Measurements from ENCODE around the gene MCAM. TPM values are rescaled to one million over a fixed set of nuclear protein-coding genes. Genes with fewer than 3 reads are reported as not detected.
A peak's percentile ranks its signal among the peaks of the same experiment; 100 is the strongest.

The MCAM gene
- total RNA-seq, result 1 to 10 TPM; 2.4 to 2.9 TPM

- peaks cover 21% of the 10 kb centered on the region for H3K27me3 Mint-ChIP-seq
- POLR2A ChIA-PET, result interaction anchor here (0.6 to 4.8 kb wide), 4 partner anchors 10 to 439 kb away, joined by 3 to 23 read pairs (median 4); partner anchors contain the start of gene CBL
- DNase-seq (no peak), ATAC-seq (ENCODE audit: low read depth) (no peak)
- H3K36me3 Mint-ChIP-seq, result no peaks in the 10 kb centered on the region
- H3K27ac Mint-ChIP-seq, result no peak within 1 kb of the TSS
- H3K4me3 Mint-ChIP-seq, result peak within 1 kb of the TSS; percentile 74
- peaks cover 16% of the 10 kb centered on the region for H3K4me1 Mint-ChIP-seq
- no peaks in the 10 kb centered on the region for H3K9me3 Mint-ChIP-seq
Measured at GRCh38 chr11:119316729-119317591, at the start of gene MCAM. Gene MCAM (minus strand): TSS chr11:119317130. CDS start chr11:119317101, 29 bp downstream.

GRCh38 chr11:119365071-119365591, 48.2 kb upstream of the MCAM start:
- H3K27me3 Mint-ChIP-seq, result peaks cover 51% of the 10 kb centered on the region
- no peaks in the 10 kb centered on the region for H3K9me3 Mint-ChIP-seq
- no peak for DNase-seq
- H3K4me1 Mint-ChIP-seq, result peaks cover 3% of the 10 kb centered on the region
- POLR2A ChIA-PET, result interaction anchor here (1.2 kb wide), 1 partner anchor 16 kb away, joined by 4 read pairs; the partner anchor contains the start of gene USP2
- H3K27ac Mint-ChIP-seq, result no peak overlapping the region
- no peak overlapping the region for H3K4me3 Mint-ChIP-seq
- no peak for ATAC-seq (ENCODE audit: low read depth)
- no peaks in the 10 kb centered on the region for H3K36me3 Mint-ChIP-seq

GRCh38 chr11:119363851-119364590, 47.1 kb upstream of the MCAM start:
- no peak overlapping the region for H3K27ac Mint-ChIP-seq
- DNase-seq (peak; percentile 80), ATAC-seq (ENCODE audit: low read depth) (peak; percentile 75)
- POLR2A ChIA-PET, result interaction anchor here (0.6 to 1.2 kb wide), 2 partner anchors 17 to 287 kb away, joined by 4 to 5 read pairs; partner anchors contain the start of gene USP2
- H3K36me3 Mint-ChIP-seq, result no peaks in the 10 kb centered on the region
- H3K27me3 Mint-ChIP-seq, result peaks cover 46% of the 10 kb centered on the region
- no peaks in the 10 kb centered on the region for H3K9me3 Mint-ChIP-seq
- H3K4me1 Mint-ChIP-seq, result peaks cover 8% of the 10 kb centered on the region
- H3K4me3 Mint-ChIP-seq, result peak overlapping the region; percentile 73

- Mint-ChIP-seq H3K4me1 (peaks cover 8% of the 10 kb centered on the region), H3K4me3 (no peak overlapping the region), H3K27ac (no peak overlapping the region), H3K27me3 (peaks cover 49% of the 10 kb centered on the region), H3K9me3 (no peaks in the 10 kb centered on the region), H3K36me3 (no peaks in the 10 kb centered on the region)
- POLR2A ChIA-PET, result interaction anchor here (0.6 to 0.8 kb wide), 2 partner anchors 15 to 286 kb away, joined by 3 to 5 read pairs; no protein-coding TSS in a partner anchor
- ATAC-seq (ENCODE audit: low read depth) (no peak), DNase-seq (no peak)
Measured at GRCh38 chr11:119363081-119363850, 46.3 kb upstream of the MCAM start.

- Mint-ChIP-seq H3K4me3 (no peak overlapping the region), H3K27ac (no peak overlapping the region), H3K36me3 (no peaks in the 10 kb centered on the region), H3K9me3 (no peaks in the 10 kb centered on the region), H3K4me1 (peaks cover 8% of the 10 kb centered on the region), H3K27me3 (peaks cover 50% of the 10 kb centered on the region)
- POLR2A ChIA-PET, result interaction anchor here (0.8 kb wide), 1 partner anchor 15 kb away, joined by 3 read pairs; no protein-coding TSS in a partner anchor
- DNase-seq (no peak), ATAC-seq (ENCODE audit: low read depth) (no peak)
Measured at GRCh38 chr11:119362741-119363080, 45.8 kb upstream of the MCAM start.

- no peaks in the 10 kb centered on the region for H3K36me3 Mint-ChIP-seq
- DNase-seq (no peak), ATAC-seq (ENCODE audit: low read depth) (no peak)
- no peak overlapping the region for H3K27ac Mint-ChIP-seq
- peaks cover 52% of the 10 kb centered on the region for H3K27me3 Mint-ChIP-seq
- no peaks in the 10 kb centered on the region for H3K9me3 Mint-ChIP-seq
- POLR2A ChIA-PET, result interaction anchor here (0.8 kb wide), 1 partner anchor 14 kb away, joined by 3 read pairs; no protein-coding TSS in a partner anchor
- H3K4me3 Mint-ChIP-seq, result no peak overlapping the region
- peaks cover 8% of the 10 kb centered on the region for H3K4me1 Mint-ChIP-seq
Measured at GRCh38 chr11:119361941-119362725, 45.2 kb upstream of the MCAM start.

- Mint-ChIP-seq H3K4me3 (no peak overlapping the region), H3K36me3 (no peaks in the 10 kb centered on the region), H3K27ac (no peak overlapping the region), H3K9me3 (no peaks in the 10 kb centered on the region), H3K4me1 (peaks cover 11% of the 10 kb centered on the region), H3K27me3 (peaks cover 51% of the 10 kb centered on the region)
- POLR2A ChIA-PET, result no interaction called here
- no peak for DNase-seq
- no peak for ATAC-seq (ENCODE audit: low read depth)
Measured at GRCh38 chr11:119361056-119361787, 44.3 kb upstream of the MCAM start.

- POLR2A ChIA-PET, result no interaction called here
- peaks cover 52% of the 10 kb centered on the region for H3K27me3 Mint-ChIP-seq
- no peaks in the 10 kb centered on the region for H3K9me3 Mint-ChIP-seq
Measured at GRCh38 chr11:119359365-119360214, 42.7 kb upstream of the MCAM start.

GRCh38 chr11:119357074-119357473, 40.1 kb upstream of the MCAM start:
- no peak for DNase-seq
- POLR2A ChIA-PET, result interaction anchor here (0.6 to 1.7 kb wide), 2 partner anchors 20 to 60 kb away, joined by 5 to 6 read pairs; no protein-coding TSS in a partner anchor
- H3K9me3 Mint-ChIP-seq, result no peaks in the 10 kb centered on the region
- no peak overlapping the region for H3K27ac Mint-ChIP-seq
- no peaks in the 10 kb centered on the region for H3K36me3 Mint-ChIP-seq
- ATAC-seq (ENCODE audit: low read depth), result no peak
- H3K4me3 Mint-ChIP-seq, result peak overlapping the region; percentile 24
- H3K27me3 Mint-ChIP-seq, result peaks cover 43% of the 10 kb centered on the region
- peaks cover 12% of the 10 kb centered on the region for H3K4me1 Mint-ChIP-seq

More at GRCh38 chr11:119359365-119360214, 42.7 kb upstream of the MCAM start:
- H3K27ac Mint-ChIP-seq, result no peak overlapping the region
- no peak overlapping the region for H3K4me3 Mint-ChIP-seq
- H3K36me3 Mint-ChIP-seq, result no peaks in the 10 kb centered on the region
- H3K4me1 Mint-ChIP-seq, result peaks cover 14% of the 10 kb centered on the region
- DNase-seq (no peak), ATAC-seq (ENCODE audit: low read depth) (no peak)

- peak overlapping the region; percentile 68 for H3K27ac Mint-ChIP-seq
- POLR2A ChIA-PET, result interaction anchor here (1.5 to 1.7 kb wide), 2 partner anchors 12 to 21 kb away, joined by 5 read pairs; no protein-coding TSS in a partner anchor
- peak; percentile 94 for ATAC-seq (ENCODE audit: low read depth)
Measured at GRCh38 chr11:119356349-119357031, 39.6 kb upstream of the MCAM start.

More at GRCh38 chr11:119356349-119357031, 39.6 kb upstream of the MCAM start:
- Mint-ChIP-seq H3K4me3 (peak overlapping the region; percentile 87), H3K36me3 (no peaks in the 10 kb centered on the region), H3K27me3 (peaks cover 44% of the 10 kb centered on the region), H3K4me1 (peaks cover 12% of the 10 kb centered on the region), H3K9me3 (no peaks in the 10 kb centered on the region)
- peak; percentile 82 for DNase-seq

All from activated naive CD8-positive, alpha-beta T cell treated with anti-CD3 and anti-CD28 coated beads, Interleukin-2, amount 10 ng/mL, durations not matched to agents 7 days and 5 days (primary cell).